ENCODE results near the gene FAM50B.

The FAM50B gene

DNA sequence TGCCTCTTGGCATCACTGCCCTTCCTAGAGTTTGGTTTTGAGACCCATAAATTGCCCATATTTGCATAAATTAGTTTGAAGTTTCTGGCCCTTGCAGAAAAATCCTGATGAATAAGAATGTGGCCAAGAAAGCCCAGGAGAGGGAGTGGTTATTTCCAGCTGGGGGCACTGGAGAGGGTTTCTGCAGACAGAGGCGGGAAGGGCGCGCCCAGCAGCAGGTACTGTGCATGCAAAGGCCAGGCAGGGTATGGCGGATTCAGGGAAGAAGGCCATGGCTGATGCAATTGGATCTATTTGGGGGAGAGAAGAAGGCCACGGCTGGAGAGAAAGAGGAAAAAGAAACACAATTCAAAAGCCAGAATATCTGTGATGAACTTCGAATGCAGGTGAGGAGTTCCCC lies 49.5 kb upstream of the FAM50B start:
- peaks cover 4% of the 10 kb centered on the region; the same call in 1 of the 2 replicates for H3K4me1 ChIP-seq (ENCODE audit: control insufficient read depth, insufficient read depth, low read length)
- ChIA-PET CTCF (interaction anchor here (0.7 to 2.4 kb wide), 3 partner anchors 9 to 178 kb away, joined by 3 to 8 read pairs (median 3); no protein-coding TSS in a partner anchor), POLR2A (no interaction called here)
- TF ChIP-seq KLF17 (tag by site-specific recombination; IDR thresholded peaks at IDR 0.05) (no peak), ZNF548 (tag by site-specific recombination; IDR thresholded peaks at IDR 0.05) (no peak), ZNF571 (tag by site-specific recombination; IDR thresholded peaks at IDR 0.05) (no peak), ZNF433 (tag by site-specific recombination; IDR thresholded peaks at IDR 0.05; ENCODE audit: low read depth) (no peak), ZNF324 (tag by site-specific recombination; IDR thresholded peaks at IDR 0.05) (no peak), ZNF785 (tag by site-specific recombination; IDR thresholded peaks at IDR 0.05) (no peak), SCRT1 (tag by site-specific recombination; IDR thresholded peaks at IDR 0.05; ENCODE audit: borderline replicate concordance) (no peak), ZNF366 (tag by site-specific recombination; conservative IDR thresholded peaks at IDR 0.05) (no peak), ZNF174 (tag by site-specific recombination; IDR thresholded peaks at IDR 0.05) (no peak), ZNF560 (tag by site-specific recombination; IDR thresholded peaks at IDR 0.05; ENCODE audit: borderline replicate concordance) (no peak), SCRT2 (tag by site-specific recombination; IDR thresholded peaks at IDR 0.05) (no peak), ZNF555 (tag by site-specific recombination; conservative IDR thresholded peaks at IDR 0.05) (no peak), ZNF792 (tag by site-specific recombination; IDR thresholded peaks at IDR 0.05) (no peak), TCF7L2 (IDR thresholded peaks at IDR 0.05; ENCODE audit: borderline replicate concordance, low read depth, low read length) (no peak), ZXDB (tag by site-specific recombination; IDR thresholded peaks at IDR 0.05) (no peak)
- TF ChIP-seq, protein P1, sequence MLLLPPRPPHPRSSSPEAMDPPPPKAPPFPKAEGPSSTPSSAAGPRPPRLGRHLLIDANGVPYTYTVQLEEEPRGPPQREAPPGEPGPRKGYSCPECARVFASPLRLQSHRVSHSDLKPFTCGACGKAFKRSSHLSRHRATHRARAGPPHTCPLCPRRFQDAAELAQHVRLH (tag by site-specific recombination; IDR thresholded peaks at IDR 0.05), result no peak
- TF ChIP-seq, protein P2, sequence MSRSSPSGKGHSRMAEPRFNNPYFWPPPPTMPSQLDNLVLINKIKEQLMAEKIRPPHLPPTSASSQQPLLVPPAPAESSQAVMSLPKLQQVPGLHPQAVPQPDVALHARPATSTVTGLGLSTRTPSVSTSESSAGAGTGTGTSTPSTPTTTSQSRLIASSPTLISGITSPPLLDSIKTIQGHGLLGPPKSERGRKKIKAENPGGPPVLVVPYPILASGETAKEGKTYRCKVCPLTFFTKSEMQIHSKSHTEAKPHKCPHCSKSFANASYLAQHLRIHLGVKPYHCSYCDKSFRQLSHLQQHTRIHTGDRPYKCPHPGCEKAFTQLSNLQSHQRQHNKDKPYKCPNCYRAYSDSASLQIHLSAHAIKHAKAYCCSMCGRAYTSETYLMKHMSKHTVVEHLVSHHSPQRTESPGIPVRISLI (tag by site-specific recombination; IDR thresholded peaks at IDR 0.05), result no peak
- no peaks in the 10 kb centered on the region for H3K9me3 ChIP-seq (ENCODE audit: control insufficient read depth, insufficient read depth, low read depth, low read length)
- no peaks in the 10 kb centered on the region for H3K36me3 ChIP-seq (ENCODE audit: control insufficient read depth in 2 of 2, insufficient read depth in 1 of 2, low read length in 2 of 2)
- H3K4me3 ChIP-seq (ENCODE audit: low read depth, low read length), result no peak overlapping the region
- H3K27ac ChIP-seq (ENCODE audit: extremely low read depth, low read depth, low read length), result no peak overlapping the region

GRCh38 chr6:3800850-3801591 lies 48.2 kb upstream of the FAM50B start:
- no peak for TF ChIP-seq TRIM28 (IDR thresholded peaks at IDR 0.05; ENCODE audit: borderline replicate concordance, low read length)
- TF ChIP-seq MZF1 (tag by site-specific recombination; IDR thresholded peaks at IDR 0.05; ENCODE audit: borderline replicate concordance), result no peak
- no peak for TF ChIP-seq ZNF324 (tag by site-specific recombination; IDR thresholded peaks at IDR 0.05)
- no peak for TF ChIP-seq ZNF354C (tag by site-specific recombination; IDR thresholded peaks at IDR 0.05; ENCODE audit: borderline replicate concordance, low read depth)
- TF ChIP-seq ZNF843 (tag by site-specific recombination; IDR thresholded peaks at IDR 0.05), result no peak
- TF ChIP-seq, protein P3, sequence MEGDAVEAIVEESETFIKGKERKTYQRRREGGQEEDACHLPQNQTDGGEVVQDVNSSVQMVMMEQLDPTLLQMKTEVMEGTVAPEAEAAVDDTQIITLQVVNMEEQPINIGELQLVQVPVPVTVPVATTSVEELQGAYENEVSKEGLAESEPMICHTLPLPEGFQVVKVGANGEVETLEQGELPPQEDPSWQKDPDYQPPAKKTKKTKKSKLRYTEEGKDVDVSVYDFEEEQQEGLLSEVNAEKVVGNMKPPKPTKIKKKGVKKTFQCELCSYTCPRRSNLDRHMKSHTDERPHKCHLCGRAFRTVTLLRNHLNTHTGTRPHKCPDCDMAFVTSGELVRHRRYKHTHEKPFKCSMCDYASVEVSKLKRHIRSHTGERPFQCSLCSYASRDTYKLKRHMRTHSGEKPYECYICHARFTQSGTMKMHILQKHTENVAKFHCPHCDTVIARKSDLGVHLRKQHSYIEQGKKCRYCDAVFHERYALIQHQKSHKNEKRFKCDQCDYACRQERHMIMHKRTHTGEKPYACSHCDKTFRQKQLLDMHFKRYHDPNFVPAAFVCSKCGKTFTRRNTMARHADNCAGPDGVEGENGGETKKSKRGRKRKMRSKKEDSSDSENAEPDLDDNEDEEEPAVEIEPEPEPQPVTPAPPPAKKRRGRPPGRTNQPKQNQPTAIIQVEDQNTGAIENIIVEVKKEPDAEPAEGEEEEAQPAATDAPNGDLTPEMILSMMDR (tag by site-specific recombination; IDR thresholded peaks at IDR 0.05), result no peak
- TF ChIP-seq, protein P4, sequence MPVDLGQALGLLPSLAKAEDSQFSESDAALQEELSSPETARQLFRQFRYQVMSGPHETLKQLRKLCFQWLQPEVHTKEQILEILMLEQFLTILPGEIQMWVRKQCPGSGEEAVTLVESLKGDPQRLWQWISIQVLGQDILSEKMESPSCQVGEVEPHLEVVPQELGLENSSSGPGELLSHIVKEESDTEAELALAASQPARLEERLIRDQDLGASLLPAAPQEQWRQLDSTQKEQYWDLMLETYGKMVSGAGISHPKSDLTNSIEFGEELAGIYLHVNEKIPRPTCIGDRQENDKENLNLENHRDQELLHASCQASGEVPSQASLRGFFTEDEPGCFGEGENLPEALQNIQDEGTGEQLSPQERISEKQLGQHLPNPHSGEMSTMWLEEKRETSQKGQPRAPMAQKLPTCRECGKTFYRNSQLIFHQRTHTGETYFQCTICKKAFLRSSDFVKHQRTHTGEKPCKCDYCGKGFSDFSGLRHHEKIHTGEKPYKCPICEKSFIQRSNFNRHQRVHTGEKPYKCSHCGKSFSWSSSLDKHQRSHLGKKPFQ (tag by site-specific recombination; IDR thresholded peaks at IDR 0.05), result no peak
- no peak for TF ChIP-seq ZNF510 (tag by site-specific recombination; IDR thresholded peaks at IDR 0.05; ENCODE audit: insufficient replicate concordance)
- peaks cover 4% of the 10 kb centered on the region; the same call in 1 of the 2 replicates for H3K4me1 ChIP-seq (ENCODE audit: control insufficient read depth, insufficient read depth, low read length)
- POLR2A ChIA-PET, result no interaction called here
- H3K27ac ChIP-seq (ENCODE audit: extremely low read depth, low read depth, low read length), result no peak overlapping the region
- no peak overlapping the region for H3K4me3 ChIP-seq (ENCODE audit: low read depth, low read length)
- no peaks in the 10 kb centered on the region for H3K36me3 ChIP-seq (ENCODE audit: control insufficient read depth in 2 of 2, insufficient read depth in 1 of 2, low read length in 2 of 2)
- CTCF ChIA-PET, result interaction anchor here (0.7 to 2.4 kb wide), 4 partner anchors 8 to 58 kb away, joined by 3 to 8 read pairs (median 4); no protein-coding TSS in a partner anchor
- H3K9me3 ChIP-seq (ENCODE audit: control insufficient read depth, insufficient read depth, low read depth, low read length), result no peaks in the 10 kb centered on the region
